ENCODE results near the gene RIIAD1.
"Not testable (repeated sequence)": the region's sequence is repeated elsewhere in the genome, so short reads cannot be mapped to it uniquely, and the experiment has no call there.

The RIIAD1 gene

GRCh38 chr1:151720974-151721787, at the start of gene RIIAD1:
Gene RIIAD1 (plus strand): TSS chr1:151721522. CDS start chr1:151721537, 15 bp downstream.
- no peak for DNase-seq

GRCh38 chr1:151673407-151673806, 47.9 kb upstream of the RIIAD1 start:
- no peak for DNase-seq

GRCh38 chr1:151680391-151680790, 40.9 kb upstream of the RIIAD1 start:
- DNase-seq = no peak

- no peak for DNase-seq
Observed at GRCh38 chr1:151680826-151681225, 40.5 kb upstream of the RIIAD1 start.

- DNase-seq = no peak
Observed at GRCh38 chr1:151681923-151682322, 39.4 kb upstream of the RIIAD1 start.

- DNase-seq = not testable (repeated sequence)
Observed at GRCh38 chr1:151682901-151683300, 38.4 kb upstream of the RIIAD1 start.

GRCh38 chr1:151684128-151684527, 37.2 kb upstream of the RIIAD1 start:
- no peak for DNase-seq

- DNase-seq = no peak
Observed at GRCh38 chr1:151686561-151686960, 34.8 kb upstream of the RIIAD1 start.

- DNase-seq = no peak
Observed at GRCh38 chr1:151689494-151689893, 31.8 kb upstream of the RIIAD1 start.

- DNase-seq = no peak
Observed at GRCh38 chr1:151692226-151692625, 29.1 kb upstream of the RIIAD1 start.

- DNase-seq = no peak
Observed at GRCh38 chr1:151693057-151693651, 28.2 kb upstream of the RIIAD1 start.

GRCh38 chr1:151701515-151701914, 19.8 kb upstream of the RIIAD1 start:
- no peak for DNase-seq

GRCh38 chr1:151702936-151703335, 18.4 kb upstream of the RIIAD1 start:
- DNase-seq = no peak

GRCh38 chr1:151703813-151704212, 17.5 kb upstream of the RIIAD1 start:
- DNase-seq = no peak

GRCh38 chr1:151704246-151704645, 17.1 kb upstream of the RIIAD1 start:
- DNase-seq = no peak

- no peak for DNase-seq
Observed at GRCh38 chr1:151705146-151705545, 16.2 kb upstream of the RIIAD1 start.

- DNase-seq = no peak
Observed at GRCh38 chr1:151705753-151706463, 15.4 kb upstream of the RIIAD1 start.

GRCh38 chr1:151706464-151707415, 14.6 kb upstream of the RIIAD1 start:
- DNase-seq = no peak

GRCh38 chr1:151707541-151708065, 13.7 kb upstream of the RIIAD1 start:
- DNase-seq = no peak

GRCh38 chr1:151708891-151709290, 12.4 kb upstream of the RIIAD1 start:
- no peak for DNase-seq

GRCh38 chr1:151710187-151710840, 11.0 kb upstream of the RIIAD1 start:
- no peak for DNase-seq

Data from bone marrow (tissue), 2 donors.